ENCODE measurements around the gene CATSPERB.
"Not testable (repeated sequence)": the region's sequence is repeated elsewhere in the genome, so short reads cannot be mapped to it uniquely, and the experiment has no call there.

CATSPERB gene

GRCh38 chr14:91554535-91555332 is 177.2 kb downstream of the CATSPERB start:
- H3K4me1 ChIP-seq (ENCODE audit: control extremely low read depth in 1 of 4, control insufficient read depth in 4 of 4, insufficient read depth in 4 of 4, low read length in 3 of 4): no peaks in the 10 kb centered on the region
- ChIA-PET CTCF (no interaction called here), POLR2A (interaction anchor here (0.9 kb wide), 1 partner anchor 15 kb away, joined by 3 read pairs; no protein-coding TSS in a partner anchor)
- no peak overlapping the region for H3K27ac ChIP-seq (ENCODE audit: insufficient read depth in 1 of 2, low read depth in 1 of 2, low read length in 2 of 2, poor library complexity in 1 of 2, severe bottlenecking in 2 of 2)
- 92% methylated on average over 11 of the region's 11 CpGs for WGBS (ENCODE audit: insufficient coverage)
- no peaks in the 10 kb centered on the region for H3K36me3 ChIP-seq (ENCODE audit: control insufficient read depth in 4 of 4, insufficient read depth in 4 of 4, low read length in 3 of 4)
- H3K9me3 ChIP-seq (ENCODE audit: control extremely low read depth in 1 of 5, control insufficient read depth in 4 of 5, insufficient read depth in 2 of 5, low read depth in 1 of 5, low read length in 4 of 5): peaks cover 0 to 3% (median 0%) of the 10 kb centered on the region in 5 experiments
- H3K4me3 ChIP-seq (ENCODE audit: control insufficient read depth in 1 of 7, extremely low read depth in 1 of 7, insufficient read depth in 4 of 7, low read depth in 2 of 7, low read length in 6 of 7): no peak overlapping the region
- no peak for DNase-seq
- peaks cover 0 to 3% (median 0%) of the 10 kb centered on the region in 5 experiments for H3K27me3 ChIP-seq (replicated peaks in 2 of 5; ENCODE audit: control insufficient read depth in 4 of 5, insufficient read depth in 5 of 5, low read length in 4 of 5)

GRCh38 chr14:91548108-91548507 is 183.8 kb downstream of the CATSPERB start:
- Histone ChIP-seq H3K36me3 (ENCODE audit: control insufficient read depth in 4 of 4, insufficient read depth in 4 of 4, low read length in 3 of 4) (no peaks in the 10 kb centered on the region), H3K27me3 (replicated peaks in 2 of 5; ENCODE audit: control insufficient read depth in 4 of 5, insufficient read depth in 5 of 5, low read length in 4 of 5) (peaks cover 0 to 3% (median 0%) of the 10 kb centered on the region in 5 experiments), H3K4me1 (ENCODE audit: control extremely low read depth in 1 of 4, control insufficient read depth in 4 of 4, insufficient read depth in 4 of 4, low read length in 3 of 4) (no peaks in the 10 kb centered on the region), H3K27ac (ENCODE audit: insufficient read depth in 1 of 2, low read depth in 1 of 2, low read length in 2 of 2, poor library complexity in 1 of 2, severe bottlenecking in 2 of 2) (no peak overlapping the region), H3K4me3 (ENCODE audit: control insufficient read depth in 1 of 7, extremely low read depth in 1 of 7, insufficient read depth in 4 of 7, low read depth in 2 of 7, low read length in 6 of 7) (no peak overlapping the region), H3K9me3 (ENCODE audit: control extremely low read depth in 1 of 5, control insufficient read depth in 4 of 5, insufficient read depth in 2 of 5, low read depth in 1 of 5, low read length in 4 of 5) (peaks cover 0 to 2% (median 0%) of the 10 kb centered on the region in 5 experiments)
- peak in 2 of 3 donors; percentile 42 to 58 for DNase-seq
- WGBS (ENCODE audit: insufficient coverage): 100% methylated on average over 3 of the region's 3 CpGs
- CTCF ChIA-PET: no interaction called here
- POLR2A ChIA-PET: no interaction called here

GRCh38 chr14:91545946-91546716 is 185.8 kb downstream of the CATSPERB start:
- ChIA-PET POLR2A (no interaction called here), CTCF (no interaction called here)
- no peaks in the 10 kb centered on the region for H3K36me3 ChIP-seq (ENCODE audit: control insufficient read depth in 4 of 4, insufficient read depth in 4 of 4, low read length in 3 of 4)
- peaks cover 0 to 9% (median 2%) of the 10 kb centered on the region in 5 experiments for H3K9me3 ChIP-seq (ENCODE audit: control extremely low read depth in 1 of 5, control insufficient read depth in 4 of 5, insufficient read depth in 2 of 5, low read depth in 1 of 5, low read length in 4 of 5)
- H3K27ac ChIP-seq (ENCODE audit: insufficient read depth in 1 of 2, low read depth in 1 of 2, low read length in 2 of 2, poor library complexity in 1 of 2, severe bottlenecking in 2 of 2): no peak overlapping the region
- DNase-seq: no peak
- H3K27me3 ChIP-seq (replicated peaks in 2 of 5; ENCODE audit: control insufficient read depth in 4 of 5, insufficient read depth in 5 of 5, low read length in 4 of 5): no peaks in the 10 kb centered on the region
- H3K4me1 ChIP-seq (ENCODE audit: control extremely low read depth in 1 of 4, control insufficient read depth in 4 of 4, insufficient read depth in 4 of 4, low read length in 3 of 4): no peaks in the 10 kb centered on the region
- no peak overlapping the region for H3K4me3 ChIP-seq (ENCODE audit: control insufficient read depth in 1 of 7, extremely low read depth in 1 of 7, insufficient read depth in 4 of 7, low read depth in 2 of 7, low read length in 6 of 7)
- 88% methylated on average over 3 of the region's 5 CpGs for whole genome bisulfite sequencing (ENCODE audit: insufficient coverage)

GRCh38 chr14:91545204-91545603 is 186.7 kb downstream of the CATSPERB start:
- H3K9me3 ChIP-seq (ENCODE audit: control extremely low read depth in 1 of 5, control insufficient read depth in 4 of 5, insufficient read depth in 2 of 5, low read depth in 1 of 5, low read length in 4 of 5): peaks cover 0 to 14% (median 2%) of the 10 kb centered on the region in 5 experiments
- H3K27me3 ChIP-seq (replicated peaks in 2 of 5; ENCODE audit: control insufficient read depth in 4 of 5, insufficient read depth in 5 of 5, low read length in 4 of 5): no peaks in the 10 kb centered on the region
- no peaks in the 10 kb centered on the region for H3K4me1 ChIP-seq (ENCODE audit: control extremely low read depth in 1 of 4, control insufficient read depth in 4 of 4, insufficient read depth in 4 of 4, low read length in 3 of 4)
- ChIA-PET POLR2A (no interaction called here), CTCF (no interaction called here)
- H3K27ac ChIP-seq (ENCODE audit: insufficient read depth in 1 of 2, low read depth in 1 of 2, low read length in 2 of 2, poor library complexity in 1 of 2, severe bottlenecking in 2 of 2): no peak overlapping the region
- no peak for DNase-seq
- no peak overlapping the region for H3K4me3 ChIP-seq (ENCODE audit: control insufficient read depth in 1 of 7, extremely low read depth in 1 of 7, insufficient read depth in 4 of 7, low read depth in 2 of 7, low read length in 6 of 7)
- H3K36me3 ChIP-seq (ENCODE audit: control insufficient read depth in 4 of 4, insufficient read depth in 4 of 4, low read length in 3 of 4): no peaks in the 10 kb centered on the region

- POLR2A ChIA-PET: no interaction called here
These were observed 195.6 kb downstream of the CATSPERB start for GRCh38 chr14:91536327-91536726.

GRCh38 chr14:91534059-91534458 is 197.8 kb downstream of the CATSPERB start:
- H3K27me3 ChIP-seq (replicated peaks in 2 of 5; ENCODE audit: control insufficient read depth in 4 of 5, insufficient read depth in 5 of 5, low read length in 4 of 5); CTCF ChIA-PET; H3K27ac ChIP-seq (ENCODE audit: insufficient read depth in 1 of 2, low read depth in 1 of 2, low read length in 2 of 2, poor library complexity in 1 of 2, severe bottlenecking in 2 of 2); DNase-seq; H3K4me3 ChIP-seq (ENCODE audit: control insufficient read depth in 1 of 7, extremely low read depth in 1 of 7, insufficient read depth in 4 of 7, low read depth in 2 of 7, low read length in 6 of 7); H3K36me3 ChIP-seq (ENCODE audit: control insufficient read depth in 4 of 4, insufficient read depth in 4 of 4, low read length in 3 of 4); H3K4me1 ChIP-seq (ENCODE audit: control extremely low read depth in 1 of 4, control insufficient read depth in 4 of 4, insufficient read depth in 4 of 4, low read length in 3 of 4); POLR2A ChIA-PET; H3K9me3 ChIP-seq (ENCODE audit: control extremely low read depth in 1 of 5, control insufficient read depth in 4 of 5, insufficient read depth in 2 of 5, low read depth in 1 of 5, low read length in 4 of 5): not testable (repeated sequence)
- no CpG with 5 or more reads among the region's 5 CpGs for WGBS (ENCODE audit: insufficient coverage)

More at GRCh38 chr14:91536327-91536726, 195.6 kb downstream of the CATSPERB start:
- H3K9me3 ChIP-seq (ENCODE audit: control extremely low read depth in 1 of 5, control insufficient read depth in 4 of 5, insufficient read depth in 2 of 5, low read depth in 1 of 5, low read length in 4 of 5): peaks cover 0 to 12% (median 3%) of the 10 kb centered on the region in 5 experiments
- WGBS (ENCODE audit: insufficient coverage): 95% methylated on average over 3 of the region's 3 CpGs
- H3K36me3 ChIP-seq (ENCODE audit: control insufficient read depth in 4 of 4, insufficient read depth in 4 of 4, low read length in 3 of 4): no peaks in the 10 kb centered on the region
- H3K4me1 ChIP-seq (ENCODE audit: control extremely low read depth in 1 of 4, control insufficient read depth in 4 of 4, insufficient read depth in 4 of 4, low read length in 3 of 4): no peaks in the 10 kb centered on the region
- DNase-seq: no peak
- H3K27ac ChIP-seq (ENCODE audit: insufficient read depth in 1 of 2, low read depth in 1 of 2, low read length in 2 of 2, poor library complexity in 1 of 2, severe bottlenecking in 2 of 2): no peak overlapping the region
- H3K4me3 ChIP-seq (ENCODE audit: control insufficient read depth in 1 of 7, extremely low read depth in 1 of 7, insufficient read depth in 4 of 7, low read depth in 2 of 7, low read length in 6 of 7): no peak overlapping the region
- CTCF ChIA-PET: no interaction called here
- H3K27me3 ChIP-seq (replicated peaks in 2 of 5; ENCODE audit: control insufficient read depth in 4 of 5, insufficient read depth in 5 of 5, low read length in 4 of 5): no peaks in the 10 kb centered on the region

GRCh38 chr14:91533623-91534022 is 198.3 kb downstream of the CATSPERB start:
- Histone ChIP-seq H3K36me3 (ENCODE audit: control insufficient read depth in 4 of 4, insufficient read depth in 4 of 4, low read length in 3 of 4) (no peaks in the 10 kb centered on the region), H3K4me3 (ENCODE audit: control insufficient read depth in 1 of 7, extremely low read depth in 1 of 7, insufficient read depth in 4 of 7, low read depth in 2 of 7, low read length in 6 of 7) (no peak overlapping the region), H3K4me1 (ENCODE audit: control extremely low read depth in 1 of 4, control insufficient read depth in 4 of 4, insufficient read depth in 4 of 4, low read length in 3 of 4) (no peaks in the 10 kb centered on the region), H3K27ac (ENCODE audit: insufficient read depth in 1 of 2, low read depth in 1 of 2, low read length in 2 of 2, poor library complexity in 1 of 2, severe bottlenecking in 2 of 2) (no peak overlapping the region), H3K9me3 (ENCODE audit: control extremely low read depth in 1 of 5, control insufficient read depth in 4 of 5, insufficient read depth in 2 of 5, low read depth in 1 of 5, low read length in 4 of 5) (peaks cover 0 to 3% (median 0%) of the 10 kb centered on the region in 5 experiments), H3K27me3 (replicated peaks in 2 of 5; ENCODE audit: control insufficient read depth in 4 of 5, insufficient read depth in 5 of 5, low read length in 4 of 5) (no peaks in the 10 kb centered on the region)
- ChIA-PET POLR2A (no interaction called here), CTCF (no interaction called here)
- WGBS (ENCODE audit: insufficient coverage): no CpG with 5 or more reads among the region's 3 CpGs
- no peak for DNase-seq
